SK-N-MC (cell line): ENCODE results near the gene EEFSEC.

ENCODE experiments used
- DNase-seq: peaks from one replicate; pipeline ENCODE4 v3.0.0-alpha.2; 2011; ENCODE audit warnings: low read depth, low spot score
- H3K27ac ChIP-seq: fragments of 200-600 bp; sonication (generic); 2 replicates; pipeline ENCODE4 v1.5.1; 2016; ENCODE audit warnings: mixed run types
- H3K36me3 ChIP-seq: fragments of 200-600 bp; sonication (generic); 2 replicates; pipeline ENCODE4 v1.6.1; 2017; ENCODE audit warnings: antibody characterized with exemption, low read length, mixed read lengths; ENCODE audit not compliant: insufficient read depth
- H3K4me3 ChIP-seq: fragments of 200-600 bp; sonication (generic); 2 replicates; pipeline ENCODE4 v1.5.1; 2016
- H3K9ac ChIP-seq: fragments of 200-600 bp; sonication (generic); 2 replicates; pipeline ENCODE4 v1.8.0; 2017; ENCODE audit warnings: mixed run types, mixed read lengths; ENCODE audit not compliant: insufficient read length
- H3K9me3 ChIP-seq: fragments of 200-600 bp; sonication (generic); 2 replicates; pipeline ENCODE4 v1.6.1; 2017; ENCODE audit warnings: low read depth, mild to moderate bottlenecking, antibody characterized with exemption, low read length, moderate library complexity, mixed read lengths
- EZH2 ChIP-seq: fragments of 200-600 bp; sonication (generic); IDR thresholded peaks from one replicate; pipeline ENCODE4 v1.6.1; 2017; ENCODE audit warnings: antibody characterized with exemption
- FOXP2 ChIP-seq: optimal IDR thresholded peaks from 2 replicates; pipeline ENCODE3; 2011; ENCODE audit warnings: mild to moderate bottlenecking, moderate library complexity; ENCODE audit not compliant: insufficient read depth; ENCODE audit errors: extremely low read length, control extremely low read depth
- POLR2AphosphoS5 ChIP-seq: IDR thresholded peaks from 2 replicates; pipeline ENCODE4 v1.6.1; 2012; ENCODE audit warnings: mild to moderate bottlenecking, low read depth, low read length, borderline replicate concordance

The EEFSEC gene

DNA sequence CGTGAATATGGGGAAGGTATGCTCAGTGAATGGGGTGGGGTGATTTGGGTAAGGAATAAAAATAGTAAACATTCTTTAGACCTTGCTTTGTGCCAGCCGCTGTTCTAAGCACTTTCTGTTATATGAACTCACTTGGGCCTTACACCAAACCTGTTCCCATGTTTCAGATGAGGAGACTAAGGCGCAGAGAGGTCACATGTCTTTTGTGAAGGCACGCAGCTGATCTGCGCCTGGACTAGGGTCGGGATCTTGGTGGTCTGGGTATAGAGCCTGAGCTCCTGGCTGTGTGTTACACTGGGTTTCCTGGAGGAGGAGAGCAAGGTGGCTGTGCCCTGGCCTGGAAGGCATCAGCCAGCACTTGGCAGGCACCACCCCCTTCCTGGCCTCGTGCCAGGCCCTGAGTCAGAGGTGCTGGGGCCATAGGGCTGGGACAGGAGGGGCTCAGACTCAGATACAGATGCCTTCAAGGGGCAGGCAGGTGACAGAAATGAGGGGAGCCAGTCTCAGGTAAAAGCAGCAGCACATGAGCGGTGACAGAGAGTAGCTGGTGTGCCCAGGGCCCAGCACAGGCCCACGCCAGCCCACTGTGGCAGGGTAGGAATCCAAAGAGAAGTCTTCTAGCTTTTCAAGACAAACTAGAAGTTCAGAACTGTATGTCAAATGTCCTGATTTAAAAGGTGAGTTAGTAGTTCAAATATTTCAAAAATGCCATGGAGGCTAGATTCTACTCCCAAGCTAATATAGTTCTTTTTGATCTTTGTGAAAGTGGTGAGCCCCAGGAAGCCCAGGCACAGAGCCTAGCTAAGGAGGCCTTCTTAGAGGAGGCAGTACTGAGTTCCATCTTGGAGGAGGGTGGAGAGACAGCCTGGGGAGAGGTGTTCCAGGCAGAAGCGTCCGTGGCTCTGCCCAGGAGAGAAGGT is 230.3 kb downstream of the EEFSEC start:
- H3K36me3 ChIP-seq, result no peaks in the 10 kb centered on the region
- H3K4me3 ChIP-seq, result no peak overlapping the region
- H3K27ac ChIP-seq, result no peak overlapping the region
- TF ChIP-seq FOXP2 (no peak), EZH2 (no peak), POLR2AphosphoS5 (no peak)
- DNase-seq, result no peak
- H3K9ac ChIP-seq, result no peak overlapping the region
- H3K9me3 ChIP-seq, result no peaks in the 10 kb centered on the region

DNA sequence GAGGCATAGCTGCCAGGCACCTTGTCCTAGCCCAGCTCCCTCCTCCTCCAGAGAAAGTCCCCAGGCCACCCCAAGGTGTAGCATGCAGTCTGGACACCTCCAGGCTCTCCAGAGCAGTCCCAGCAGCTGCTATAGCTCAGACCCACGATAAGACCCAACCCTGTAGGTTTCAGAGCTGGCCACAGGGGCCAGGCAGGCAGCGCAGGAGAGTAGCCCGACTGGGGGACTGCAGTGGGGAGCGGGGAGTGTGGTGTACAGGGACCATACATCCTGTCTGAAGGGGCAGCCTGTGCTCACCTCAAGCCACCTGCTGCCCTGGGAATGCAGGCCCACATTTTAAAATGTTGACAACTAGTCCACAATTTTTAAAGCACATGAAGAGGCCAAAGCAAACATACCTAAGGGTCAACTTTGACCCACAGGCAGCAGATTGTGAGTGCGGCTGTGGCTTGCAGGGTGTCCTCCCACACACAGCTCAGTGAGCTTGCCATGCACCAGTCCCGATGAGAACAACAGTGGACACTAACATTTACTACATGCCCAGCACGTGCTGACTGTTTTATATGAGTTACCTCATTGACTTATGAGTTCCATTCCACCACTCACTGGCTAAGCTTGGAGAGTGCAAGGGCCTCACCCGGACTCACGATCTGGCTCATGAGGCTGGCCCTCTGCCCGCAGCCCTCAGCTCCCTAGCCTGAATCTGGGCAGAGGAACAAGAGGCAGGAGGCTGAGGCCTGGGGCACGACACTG is 232.0 kb downstream of the EEFSEC start:
- H3K36me3 ChIP-seq, result no peaks in the 10 kb centered on the region
- DNase-seq, result no peak
- H3K9me3 ChIP-seq, result no peaks in the 10 kb centered on the region
- TF ChIP-seq POLR2AphosphoS5, result no peak
- no peak for TF ChIP-seq EZH2
- no peak for TF ChIP-seq FOXP2
- H3K9ac ChIP-seq, result no peak overlapping the region
- H3K4me3 ChIP-seq, result no peak overlapping the region
- H3K27ac ChIP-seq, result no peak overlapping the region

DNA sequence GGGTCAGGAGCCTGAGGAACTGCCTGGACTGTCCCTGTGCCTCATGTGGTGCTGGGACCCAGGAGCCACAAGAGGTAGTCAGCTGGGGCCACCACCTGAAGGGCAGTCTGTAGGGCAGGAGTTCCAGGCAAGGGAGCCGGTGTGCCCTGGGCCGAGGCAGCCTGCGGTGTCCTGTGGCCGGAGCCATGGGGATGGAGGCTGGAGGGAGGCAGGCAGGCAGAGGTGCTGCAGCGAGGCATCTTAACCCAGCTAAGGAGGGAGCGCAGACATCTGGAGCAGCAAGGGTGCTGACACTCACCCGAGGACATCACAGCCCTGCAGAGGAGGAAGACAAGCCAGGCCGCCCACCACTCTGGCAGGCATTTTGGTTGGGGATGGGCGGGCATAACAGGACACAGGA is 235.7 kb downstream of the EEFSEC start:
- no peak overlapping the region for H3K4me3 ChIP-seq
- no peak overlapping the region for H3K9ac ChIP-seq
- no peaks in the 10 kb centered on the region for H3K36me3 ChIP-seq
- H3K27ac ChIP-seq, result no peak overlapping the region
- DNase-seq, result no peak
- no peaks in the 10 kb centered on the region for H3K9me3 ChIP-seq
- TF ChIP-seq EZH2 (no peak), POLR2AphosphoS5 (no peak), FOXP2 (no peak)

DNA sequence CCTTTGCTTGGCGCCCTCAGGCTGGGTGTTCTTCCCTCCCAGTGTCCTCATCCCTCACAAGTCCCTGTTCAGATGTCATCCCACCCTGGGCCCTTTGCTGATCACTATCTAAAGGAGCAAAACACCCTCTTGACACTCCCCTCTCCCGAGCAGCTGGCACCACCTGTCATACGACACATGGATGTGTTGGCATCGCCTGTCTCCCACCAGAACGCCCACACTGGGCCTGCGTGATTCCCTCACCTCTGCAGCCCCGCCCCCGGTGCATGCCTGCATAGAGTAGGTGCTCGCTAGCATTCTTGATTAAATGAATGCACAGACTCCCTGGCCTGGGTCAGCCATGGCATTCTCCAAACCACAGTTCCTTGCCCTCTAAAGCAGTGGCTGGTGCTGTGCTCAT is 237.6 kb downstream of the EEFSEC start:
- Histone ChIP-seq H3K9ac (no peak overlapping the region), H3K4me3 (no peak overlapping the region), H3K36me3 (no peaks in the 10 kb centered on the region), H3K27ac (no peak overlapping the region), H3K9me3 (no peaks in the 10 kb centered on the region)
- TF ChIP-seq EZH2 (no peak), FOXP2 (no peak), POLR2AphosphoS5 (no peak)
- DNase-seq, result no peak

DNA sequence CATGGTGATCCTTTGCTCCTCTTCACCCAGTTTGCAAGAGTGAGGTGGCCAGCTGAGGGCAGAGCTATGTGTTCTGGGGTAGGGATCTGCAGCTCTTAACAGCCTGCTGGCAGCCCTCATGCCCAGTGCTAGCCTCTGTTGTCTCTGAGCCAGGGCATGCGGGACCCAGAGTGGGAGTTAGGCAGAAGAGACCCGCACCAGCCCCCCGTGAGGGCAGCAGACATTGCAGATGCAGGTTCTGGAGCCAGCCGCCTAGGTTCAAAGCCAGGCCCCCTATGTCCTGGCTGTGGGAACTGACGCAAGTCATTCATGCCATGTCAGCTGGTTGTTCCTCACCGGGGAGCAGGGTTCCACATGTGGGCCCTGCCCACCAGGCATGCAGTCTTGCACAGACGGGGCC is 238.7 kb downstream of the EEFSEC start:
- H3K36me3 ChIP-seq, result no peaks in the 10 kb centered on the region
- DNase-seq, result no peak
- H3K9ac ChIP-seq, result no peak overlapping the region
- H3K9me3 ChIP-seq, result no peaks in the 10 kb centered on the region
- TF ChIP-seq EZH2, result no peak
- TF ChIP-seq POLR2AphosphoS5, result no peak
- TF ChIP-seq FOXP2, result no peak
- H3K27ac ChIP-seq, result no peak overlapping the region
- H3K4me3 ChIP-seq, result no peak overlapping the region

DNA sequence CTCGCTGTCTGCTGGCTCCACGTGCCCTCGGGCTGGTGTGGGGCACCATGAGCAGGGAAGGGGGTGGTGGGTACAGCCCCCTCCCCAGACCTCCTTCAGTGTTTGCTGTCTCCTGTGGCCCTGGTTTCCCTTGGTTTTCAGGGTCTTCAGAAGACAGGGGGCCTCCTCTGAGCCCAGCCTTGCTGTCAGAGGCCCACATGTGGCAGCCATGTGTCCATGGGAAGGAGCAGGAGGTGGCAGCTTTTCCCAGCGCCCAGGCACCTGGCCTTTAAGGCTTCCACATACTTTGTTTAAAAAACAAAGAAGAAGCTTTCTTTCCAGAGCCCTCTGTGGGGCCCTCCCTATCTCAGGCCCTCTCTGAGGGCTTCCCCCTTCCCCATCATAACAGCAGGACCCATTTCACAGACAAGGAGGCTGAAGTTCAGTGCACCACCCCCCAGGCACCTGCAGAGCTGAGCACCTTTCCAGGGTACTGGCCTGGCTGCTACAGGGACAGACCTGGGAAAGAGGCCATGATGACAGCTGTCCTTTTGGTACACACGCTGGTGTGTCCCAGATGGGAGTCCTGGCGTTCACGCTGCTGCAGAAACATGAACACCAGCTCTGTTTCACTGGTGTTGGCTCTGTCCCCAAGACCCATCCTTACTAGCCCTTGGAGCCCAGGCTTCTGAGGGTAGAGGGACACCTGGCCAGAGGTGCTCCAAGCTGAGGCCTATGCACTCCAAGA is 239.7 kb downstream of the EEFSEC start:
- H3K27ac ChIP-seq, result no peak overlapping the region
- no peaks in the 10 kb centered on the region for H3K9me3 ChIP-seq
- no peak overlapping the region for H3K9ac ChIP-seq
- H3K36me3 ChIP-seq, result no peaks in the 10 kb centered on the region
- no peak for DNase-seq
- no peak for TF ChIP-seq EZH2
- H3K4me3 ChIP-seq, result no peak overlapping the region

DNA sequence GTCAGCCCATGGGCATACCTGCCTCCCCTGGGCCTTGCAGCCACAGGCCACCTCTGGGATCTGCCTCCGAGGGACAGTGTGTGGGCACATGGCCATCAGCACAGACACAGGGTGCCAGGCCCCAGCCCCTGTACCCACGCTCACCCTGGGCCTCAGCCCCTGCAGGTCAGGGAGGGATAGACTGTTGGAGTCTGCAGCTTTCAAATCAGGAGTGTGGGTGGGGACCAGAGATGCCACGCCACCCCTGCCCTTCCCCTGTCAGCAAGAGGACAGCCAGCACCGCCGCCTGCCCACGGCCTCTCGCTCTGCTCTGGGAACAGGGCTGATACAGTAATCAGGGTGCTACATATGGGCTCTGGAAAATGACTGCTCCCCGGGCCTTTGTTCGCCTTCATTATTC is 240.8 kb downstream of the EEFSEC start:
- Histone ChIP-seq H3K27ac (no peak overlapping the region), H3K36me3 (no peaks in the 10 kb centered on the region), H3K9ac (no peak overlapping the region), H3K4me3 (no peak overlapping the region), H3K9me3 (no peaks in the 10 kb centered on the region)
- no peak for DNase-seq
- TF ChIP-seq EZH2, result no peak
- no peak for TF ChIP-seq POLR2AphosphoS5
- TF ChIP-seq FOXP2, result no peak

DNA sequence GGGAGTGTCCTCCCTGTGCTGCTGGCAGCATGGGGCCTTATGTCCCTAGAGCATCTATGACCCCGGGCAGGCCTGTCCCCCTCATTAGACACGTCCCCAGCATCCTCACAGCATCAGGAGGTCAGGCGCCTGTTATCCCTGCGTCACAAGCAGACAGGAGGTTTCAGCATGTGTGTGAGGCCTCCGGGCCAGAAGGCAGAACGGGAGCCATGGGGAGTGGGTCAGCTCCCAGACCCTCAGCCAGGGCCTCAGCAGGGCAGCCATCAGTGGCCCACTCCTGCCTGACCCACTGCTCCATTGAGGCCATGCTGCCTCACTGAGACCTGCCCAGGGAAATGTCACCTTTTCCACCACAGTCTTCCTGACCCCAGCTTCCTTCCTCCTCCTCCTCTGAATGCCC is 241.8 kb downstream of the EEFSEC start:
- DNase-seq, result no peak
- Histone ChIP-seq H3K9ac (no peak overlapping the region), H3K27ac (no peak overlapping the region), H3K9me3 (no peaks in the 10 kb centered on the region), H3K4me3 (no peak overlapping the region), H3K36me3 (no peaks in the 10 kb centered on the region)
- TF ChIP-seq FOXP2 (no peak), POLR2AphosphoS5 (no peak), EZH2 (no peak)
